Neural progenitor cell (in vitro differentiated cells): Measurements from ENCODE around the gene TRIP13. TPM values are rescaled to one million over a fixed set of nuclear protein-coding genes. Genes with fewer than 3 reads are reported as not detected.

Experiments
- DNase-seq: peaks from one replicate; pipeline ENCODE4 v3.0.0-alpha.2; 2016; ENCODE audit warnings: low spot score
- H2AFZ ChIP-seq: fragments of 200-600 bp; sonication (generic); replicated peaks from 2 replicates; pipeline ENCODE4 v1.6.1; 2016; ENCODE audit warnings: antibody characterized with exemption
- H3F3A ChIP-seq: fragments of 200-600 bp; sonication (generic); 2 replicates; pipeline ENCODE4 v1.6.1; 2016; ENCODE audit warnings: antibody characterized with exemption, low read depth
- H3K27ac ChIP-seq: fragments of 200-600 bp; sonication (generic); 2 replicates; pipeline ENCODE4 v1.5.1; 2016; ENCODE audit warnings: mild to moderate bottlenecking
- H3K27me3 ChIP-seq: fragments of 200-600 bp; sonication (generic); 2 replicates; pipeline ENCODE4 v1.6.1; 2016; ENCODE audit warnings: mild to moderate bottlenecking, moderate library complexity
- H3K36me3 ChIP-seq: fragments of 200-600 bp; sonication (generic); 2 replicates; pipeline ENCODE4 v1.5.1; 2016
- H3K4me1 ChIP-seq: fragments of 200-600 bp; sonication (generic); 2 replicates; pipeline ENCODE4 v1.6.1; 2016; ENCODE audit warnings: mixed run types
- H3K4me2 ChIP-seq: fragments of 200-600 bp; sonication (generic); 2 replicates; pipeline ENCODE4 v1.6.1; 2016
- H3K4me3 ChIP-seq: fragments of 200-600 bp; sonication (generic); 2 replicates; pipeline ENCODE4 v1.5.1; 2016
- H3K79me2 ChIP-seq: fragments of 200-600 bp; sonication (generic); 2 replicates; pipeline ENCODE4 v1.6.1; 2016; ENCODE audit warnings: low read depth
- H3K9ac ChIP-seq: fragments of 200-600 bp; sonication (generic); 2 replicates; pipeline ENCODE4 v1.6.1; 2016
- H3K9me3 ChIP-seq: fragments of 200-600 bp; sonication (generic); 2 replicates; pipeline ENCODE4 v1.5.1; 2016; ENCODE audit warnings: low read depth
- H4K20me1 ChIP-seq: fragments of 200-600 bp; sonication (generic); 2 replicates; pipeline ENCODE4 v1.6.1; 2016; ENCODE audit warnings: low read depth
- H3K27ac Mint-ChIP-seq: 3 replicates; pipeline ENCODE4 v1.8.0; 2021; ENCODE audit warnings: mixed read lengths
- H3K27me3 Mint-ChIP-seq: 2 replicates; pipeline ENCODE4 v1.8.0; 2022; ENCODE audit warnings: low read depth, mild to moderate bottlenecking, inconsistent platforms, moderate library complexity, mixed read lengths; ENCODE audit not compliant: insufficient read depth
- H3K36me3 Mint-ChIP-seq: 3 replicates; pipeline ENCODE4 v1.8.0; 2021; ENCODE audit warnings: mixed read lengths
- H3K4me1 Mint-ChIP-seq: 3 replicates; pipeline ENCODE4 v1.8.0; 2021; ENCODE audit warnings: mixed read lengths
- H3K4me3 Mint-ChIP-seq: 3 replicates; pipeline ENCODE4 v1.8.0; 2021; ENCODE audit warnings: mild to moderate bottlenecking, moderate library complexity, mixed read lengths
- H3K9me3 Mint-ChIP-seq: 3 replicates; pipeline ENCODE4 v1.8.0; 2020; ENCODE audit warnings: mixed read lengths
- CTCF ChIP-seq: fragments of 200-600 bp; sonication (generic); IDR thresholded peaks from 2 replicates; pipeline ENCODE4 v1.5.1; 2017; ENCODE audit warnings: antibody characterized with exemption, mild to moderate bottlenecking
- EZH2 ChIP-seq: fragments of 200-600 bp; sonication (generic); IDR thresholded peaks from 2 replicates; pipeline ENCODE4 v1.6.1; 2017; ENCODE audit warnings: antibody characterized with exemption, mild to moderate bottlenecking, moderate library complexity
- EZH2phosphoT487 ChIP-seq: fragments of 200-600 bp; sonication (generic); IDR thresholded peaks from 2 replicates; pipeline ENCODE4 v1.6.1; 2017; ENCODE audit warnings: antibody characterized with exemption
- total RNA-seq: library from RNA; depleted of rRNA; stranded (reverse); fragments of >200 nt; gene quantifications from 2 replicates; pipeline ENCODE4 v1.2.3, GENCODE V29; 2015; ENCODE audit warnings: low replicate concordance

TRIP13 gene
- total RNA-seq, 1 donor from 2014 or later: 32.3 TPM

GRCh38 chr5:922436-923280, 30.0 kb downstream of the TRIP13 start:
- no peak for TF ChIP-seq EZH2
- Mint-ChIP-seq H3K4me3 (no peak overlapping the region), H3K4me1 (peaks cover 3% of the 10 kb centered on the region), H3K9me3 (no peaks in the 10 kb centered on the region), H3K27me3 (peaks cover 6% of the 10 kb centered on the region), H3K36me3 (peaks cover 8% of the 10 kb centered on the region), H3K27ac (no peak overlapping the region)
- DNase-seq: no peak
- Histone ChIP-seq H3K4me3 (no peak overlapping the region), H3K4me2 (no peak overlapping the region), H4K20me1 (no peaks in the 10 kb centered on the region), H3K4me1 (peaks cover 8% of the 10 kb centered on the region), H3F3A (peaks cover 3% of the 10 kb centered on the region), H3K36me3 (no peaks in the 10 kb centered on the region), H3K27ac (no peak overlapping the region), H3K79me2 (no peaks in the 10 kb centered on the region), H3K9ac (no peak overlapping the region), H3K9me3 (no peaks in the 10 kb centered on the region), H3K27me3 (peaks cover 40% of the 10 kb centered on the region), H2AFZ (no peak overlapping the region)

- Mint-ChIP-seq H3K4me1 (peaks cover 3% of the 10 kb centered on the region), H3K36me3 (peaks cover 7% of the 10 kb centered on the region), H3K27ac (no peak overlapping the region), H3K4me3 (no peak overlapping the region), H3K27me3 (peaks cover 8% of the 10 kb centered on the region), H3K9me3 (no peaks in the 10 kb centered on the region)
- no peaks in the 10 kb centered on the region for H4K20me1 ChIP-seq
- no peak overlapping the region for H2AFZ ChIP-seq
- H3K9me3 ChIP-seq: no peaks in the 10 kb centered on the region
- no peaks in the 10 kb centered on the region for H3K79me2 ChIP-seq
- no peak overlapping the region for H3K4me2 ChIP-seq
- peaks cover 3% of the 10 kb centered on the region for H3F3A ChIP-seq
- no peak overlapping the region for H3K27ac ChIP-seq
- no peak for TF ChIP-seq EZH2phosphoT487
- no peak for TF ChIP-seq EZH2
- TF ChIP-seq CTCF: peak; percentile 90
- H3K27me3 ChIP-seq: peaks cover 43% of the 10 kb centered on the region
- no peak overlapping the region for H3K9ac ChIP-seq
- peak; percentile 93 for DNase-seq
- no peaks in the 10 kb centered on the region for H3K36me3 ChIP-seq
- peaks cover 8% of the 10 kb centered on the region for H3K4me1 ChIP-seq
- H3K4me3 ChIP-seq: no peak overlapping the region
These were observed 30.7 kb downstream of the TRIP13 start for GRCh38 chr5:923281-923873.

- Histone ChIP-seq H4K20me1 (no peaks in the 10 kb centered on the region), H3K27ac (no peak overlapping the region), H3F3A (no peaks in the 10 kb centered on the region), H3K4me1 (peaks cover 8% of the 10 kb centered on the region), H3K4me2 (peak overlapping the region; percentile 82), H3K9ac (no peak overlapping the region), H2AFZ (peak overlapping the region; percentile 89), H3K36me3 (no peaks in the 10 kb centered on the region), H3K9me3 (no peaks in the 10 kb centered on the region), H3K27me3 (peaks cover 47% of the 10 kb centered on the region), H3K4me3 (peak overlapping the region; percentile 45), H3K79me2 (no peaks in the 10 kb centered on the region)
- Mint-ChIP-seq H3K4me1 (no peaks in the 10 kb centered on the region), H3K27me3 (peaks cover 8% of the 10 kb centered on the region), H3K27ac (no peak overlapping the region), H3K4me3 (no peak overlapping the region), H3K9me3 (no peaks in the 10 kb centered on the region), H3K36me3 (peaks cover 5% of the 10 kb centered on the region)
- TF ChIP-seq EZH2 (peak; percentile 83), CTCF (peak; percentile 57), EZH2phosphoT487 (peak; percentile 74)
- DNase-seq: peak; percentile 76
These were observed 33.9 kb downstream of the TRIP13 start for GRCh38 chr5:926417-927171.
